Effector memory CD8-positive, alpha-beta T cell (primary cell): ENCODE results near the gene ROBO2.

Experiments
- ATAC-seq: fragments of 150-1000 bp; cut with Tn5 transposase; replicated peaks from 2 replicates; pipeline ENCODE4 v1.10.0; 2021; ENCODE audit warnings: mild to moderate bottlenecking, moderate library complexity
- DNase-seq, 3 experiments: peaks; one replicate each; pipeline ENCODE4 v3.0.0; 2021
- H3K27ac Mint-ChIP-seq, 2 donors: one replicate each; pipeline ENCODE4 v1.8.0; 2022; ENCODE audit warnings: mild to moderate bottlenecking in 2 of 2, mixed read lengths in 2 of 2, moderate library complexity in 2 of 2
- H3K27me3 Mint-ChIP-seq, 2 donors: one replicate each; pipeline ENCODE4 v1.8.0; 2022; ENCODE audit warnings: mixed read lengths in 2 of 2
- H3K36me3 Mint-ChIP-seq: one replicate; pipeline ENCODE4 v1.8.0; 2022; ENCODE audit warnings: mild to moderate bottlenecking, moderate library complexity, mixed read lengths; ENCODE audit not compliant: insufficient read depth
- H3K4me1 Mint-ChIP-seq, 2 donors: one replicate each; pipeline ENCODE4 v1.8.0; 2022; ENCODE audit warnings: low read depth in 2 of 2, mixed read lengths in 2 of 2
- H3K4me3 Mint-ChIP-seq, 2 donors: one replicate each; pipeline ENCODE4 v1.8.0; 2022; ENCODE audit warnings: mild to moderate bottlenecking in 2 of 2, mixed read lengths in 2 of 2, moderate library complexity in 2 of 2
- H3K9me3 Mint-ChIP-seq, 2 donors: one replicate each; pipeline ENCODE4 v1.8.0; 2022; ENCODE audit warnings: mixed read lengths in 2 of 2

ROBO2 gene

GRCh38 chr3:77288348-77288747 lies 248.4 kb downstream of the ROBO2 start:
- H3K9me3 Mint-ChIP-seq: peaks cover 4 to 39% of the 10 kb centered on the region in 2 donors
- no peaks in the 10 kb centered on the region for H3K36me3 Mint-ChIP-seq
- ATAC-seq: no peak
- DNase-seq: no peak
- H3K4me1 Mint-ChIP-seq: no peaks in the 10 kb centered on the region
- H3K27ac Mint-ChIP-seq: no peak overlapping the region
- no peaks in the 10 kb centered on the region for H3K27me3 Mint-ChIP-seq
- no peak overlapping the region for H3K4me3 Mint-ChIP-seq

GRCh38 chr3:77296527-77296926 lies 256.6 kb downstream of the ROBO2 start:
- ATAC-seq: no peak
- no peak overlapping the region for H3K4me3 Mint-ChIP-seq
- peaks cover 24 to 72% of the 10 kb centered on the region in 2 donors for H3K9me3 Mint-ChIP-seq
- H3K4me1 Mint-ChIP-seq: no peaks in the 10 kb centered on the region
- no peaks in the 10 kb centered on the region for H3K27me3 Mint-ChIP-seq
- H3K27ac Mint-ChIP-seq: no peak overlapping the region
- DNase-seq: no peak
- no peaks in the 10 kb centered on the region for H3K36me3 Mint-ChIP-seq

- no peaks in the 10 kb centered on the region for H3K36me3 Mint-ChIP-seq
- no peaks in the 10 kb centered on the region for H3K27me3 Mint-ChIP-seq
- H3K4me1 Mint-ChIP-seq: no peaks in the 10 kb centered on the region
- no peak for ATAC-seq
- no peak for DNase-seq
- H3K4me3 Mint-ChIP-seq: no peak overlapping the region
- no peak overlapping the region for H3K27ac Mint-ChIP-seq
- H3K9me3 Mint-ChIP-seq: peaks cover 20 to 55% of the 10 kb centered on the region in 2 donors
These were observed 258.5 kb downstream of the ROBO2 start for GRCh38 chr3:77298417-77298816.

- ATAC-seq: no peak
These were observed 264.2 kb downstream of the ROBO2 start for GRCh38 chr3:77303955-77304699.

GRCh38 chr3:77304700-77305021 lies 264.8 kb downstream of the ROBO2 start:
- no peak for ATAC-seq

More at GRCh38 chr3:77303955-77304699, 264.2 kb downstream of the ROBO2 start:
- no peak for DNase-seq
- Mint-ChIP-seq H3K4me3 (no peak overlapping the region), H3K27ac (no peak overlapping the region), H3K36me3 (no peaks in the 10 kb centered on the region), H3K4me1 (no peaks in the 10 kb centered on the region), H3K27me3 (no peaks in the 10 kb centered on the region), H3K9me3 (peaks cover 6 to 8% of the 10 kb centered on the region in 2 donors)

GRCh38 chr3:77309460-77309859 lies 269.6 kb downstream of the ROBO2 start:
- Mint-ChIP-seq H3K4me1 (no peaks in the 10 kb centered on the region), H3K27me3 (no peaks in the 10 kb centered on the region), H3K36me3 (no peaks in the 10 kb centered on the region), H3K9me3 (peaks cover 0 to 6% of the 10 kb centered on the region in 2 donors), H3K27ac (no peak overlapping the region), H3K4me3 (no peak overlapping the region)
- no peak for ATAC-seq
- no peak for DNase-seq

More at GRCh38 chr3:77304700-77305021, 264.8 kb downstream of the ROBO2 start:
- Mint-ChIP-seq H3K4me3 (no peak overlapping the region), H3K36me3 (no peaks in the 10 kb centered on the region), H3K27me3 (no peaks in the 10 kb centered on the region), H3K27ac (no peak overlapping the region), H3K4me1 (no peaks in the 10 kb centered on the region), H3K9me3 (peaks cover 2% of the 10 kb centered on the region in 2 donors)
- no peak for DNase-seq

GRCh38 chr3:77313843-77314242 lies 273.9 kb downstream of the ROBO2 start:
- no peak overlapping the region for H3K27ac Mint-ChIP-seq
- H3K4me1 Mint-ChIP-seq: no peaks in the 10 kb centered on the region
- H3K27me3 Mint-ChIP-seq: no peaks in the 10 kb centered on the region
- H3K36me3 Mint-ChIP-seq: no peaks in the 10 kb centered on the region
- no peak for DNase-seq
- peaks cover 0 to 3% of the 10 kb centered on the region in 2 donors for H3K9me3 Mint-ChIP-seq
- H3K4me3 Mint-ChIP-seq: no peak overlapping the region
- no peak for ATAC-seq

- Mint-ChIP-seq H3K36me3 (no peaks in the 10 kb centered on the region), H3K4me1 (no peaks in the 10 kb centered on the region), H3K27me3 (no peaks in the 10 kb centered on the region), H3K27ac (no peak overlapping the region), H3K9me3 (peaks cover 2 to 8% of the 10 kb centered on the region in 2 donors), H3K4me3 (no peak overlapping the region)
- ATAC-seq (no peak), DNase-seq (no peak)
These were observed 279.8 kb downstream of the ROBO2 start for GRCh38 chr3:77319711-77320110.

GRCh38 chr3:77320514-77320913 lies 280.6 kb downstream of the ROBO2 start:
- Mint-ChIP-seq H3K4me3 (no peak overlapping the region), H3K4me1 (no peaks in the 10 kb centered on the region), H3K27ac (no peak overlapping the region), H3K27me3 (no peaks in the 10 kb centered on the region), H3K9me3 (peaks cover 3 to 8% of the 10 kb centered on the region in 2 donors), H3K36me3 (no peaks in the 10 kb centered on the region)
- DNase-seq: no peak
- ATAC-seq: no peak

- ATAC-seq (no peak), DNase-seq (no peak)
- Mint-ChIP-seq H3K27ac (no peak overlapping the region), H3K9me3 (peaks cover 3 to 8% of the 10 kb centered on the region in 2 donors), H3K36me3 (no peaks in the 10 kb centered on the region), H3K4me1 (no peaks in the 10 kb centered on the region), H3K4me3 (no peak overlapping the region), H3K27me3 (no peaks in the 10 kb centered on the region)
These were observed 281.7 kb downstream of the ROBO2 start for GRCh38 chr3:77321646-77322045.

GRCh38 chr3:77323626-77324025 lies 283.7 kb downstream of the ROBO2 start:
- Mint-ChIP-seq H3K4me1 (no peaks in the 10 kb centered on the region), H3K27ac (no peak overlapping the region), H3K9me3 (peaks cover 3 to 8% of the 10 kb centered on the region in 2 donors), H3K36me3 (no peaks in the 10 kb centered on the region), H3K27me3 (no peaks in the 10 kb centered on the region), H3K4me3 (no peak overlapping the region)
- ATAC-seq (no peak), DNase-seq (no peak)

GRCh38 chr3:77324105-77324504 lies 284.2 kb downstream of the ROBO2 start:
- Mint-ChIP-seq H3K4me3 (no peak overlapping the region), H3K27me3 (no peaks in the 10 kb centered on the region), H3K9me3 (peaks cover 3 to 8% of the 10 kb centered on the region in 2 donors), H3K27ac (no peak overlapping the region), H3K36me3 (no peaks in the 10 kb centered on the region), H3K4me1 (no peaks in the 10 kb centered on the region)
- DNase-seq (no peak), ATAC-seq (no peak)

- H3K36me3 Mint-ChIP-seq: no peaks in the 10 kb centered on the region
- H3K4me1 Mint-ChIP-seq: no peaks in the 10 kb centered on the region
- no peak overlapping the region for H3K4me3 Mint-ChIP-seq
- ATAC-seq: no peak
- DNase-seq: no peak
- no peak overlapping the region for H3K27ac Mint-ChIP-seq
- H3K9me3 Mint-ChIP-seq: peaks cover 1 to 8% of the 10 kb centered on the region in 2 donors
- no peaks in the 10 kb centered on the region for H3K27me3 Mint-ChIP-seq
These were observed 285.4 kb downstream of the ROBO2 start for GRCh38 chr3:77325280-77325679.

GRCh38 chr3:77325702-77326101 lies 285.8 kb downstream of the ROBO2 start:
- H3K36me3 Mint-ChIP-seq: no peaks in the 10 kb centered on the region
- peaks cover 1 to 8% of the 10 kb centered on the region in 2 donors for H3K9me3 Mint-ChIP-seq
- no peaks in the 10 kb centered on the region for H3K4me1 Mint-ChIP-seq
- H3K27me3 Mint-ChIP-seq: no peaks in the 10 kb centered on the region
- no peak for ATAC-seq
- H3K27ac Mint-ChIP-seq: no peak overlapping the region
- DNase-seq: no peak
- no peak overlapping the region for H3K4me3 Mint-ChIP-seq
